ENCODE data around the gene ADSS1. TPM values are rescaled to one million over a fixed set of nuclear protein-coding genes. Genes with fewer than 3 reads are reported as not detected.

ADSS1 gene
- 6.2 to 8.0 TPM (median 6.4 TPM) in 5 replicates for total RNA-seq (2022; extraction: Qiagen RNA extraction)

DNA sequence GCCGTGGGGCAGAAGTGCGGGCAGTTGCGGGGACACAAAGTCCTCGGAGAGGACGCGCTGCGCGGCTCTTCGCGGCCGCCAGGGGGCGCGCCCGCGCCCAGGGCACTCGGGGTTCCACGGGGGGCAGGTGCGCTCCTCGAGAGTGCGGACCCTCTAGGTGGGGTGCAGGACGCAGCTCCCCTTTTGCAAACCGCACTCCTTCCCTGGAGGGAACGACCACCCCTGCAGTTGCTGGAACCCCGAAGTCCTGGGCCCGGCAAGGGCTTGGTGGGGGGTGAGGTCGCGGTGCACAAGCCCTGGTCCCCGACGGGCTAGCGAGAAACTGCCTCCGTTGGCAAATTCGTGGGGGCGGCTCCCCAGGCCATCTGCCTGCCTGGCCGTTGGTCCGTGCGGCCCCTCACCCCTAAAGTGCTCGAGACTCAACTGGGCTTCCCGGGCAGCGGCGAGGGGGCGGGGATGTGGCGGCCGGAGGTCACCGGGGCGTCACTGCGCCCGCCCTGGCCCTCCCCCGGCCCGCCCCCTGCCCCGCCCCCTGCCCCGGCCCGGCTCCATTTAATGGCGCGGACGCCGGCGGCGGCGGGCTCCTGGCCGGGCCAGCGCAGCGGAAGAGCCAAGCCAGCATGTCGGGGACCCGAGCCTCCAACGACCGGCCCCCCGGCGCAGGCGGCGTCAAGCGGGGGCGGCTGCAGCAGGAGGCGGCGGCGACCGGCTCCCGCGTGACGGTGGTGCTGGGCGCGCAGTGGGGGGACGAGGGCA is at the start of gene ADSS1:
TSS of gene ADSS1 (plus strand) at position 579 of the 756 bp plus-strand sequence. CDS start at position 621, 42 bp downstream.

DNA sequence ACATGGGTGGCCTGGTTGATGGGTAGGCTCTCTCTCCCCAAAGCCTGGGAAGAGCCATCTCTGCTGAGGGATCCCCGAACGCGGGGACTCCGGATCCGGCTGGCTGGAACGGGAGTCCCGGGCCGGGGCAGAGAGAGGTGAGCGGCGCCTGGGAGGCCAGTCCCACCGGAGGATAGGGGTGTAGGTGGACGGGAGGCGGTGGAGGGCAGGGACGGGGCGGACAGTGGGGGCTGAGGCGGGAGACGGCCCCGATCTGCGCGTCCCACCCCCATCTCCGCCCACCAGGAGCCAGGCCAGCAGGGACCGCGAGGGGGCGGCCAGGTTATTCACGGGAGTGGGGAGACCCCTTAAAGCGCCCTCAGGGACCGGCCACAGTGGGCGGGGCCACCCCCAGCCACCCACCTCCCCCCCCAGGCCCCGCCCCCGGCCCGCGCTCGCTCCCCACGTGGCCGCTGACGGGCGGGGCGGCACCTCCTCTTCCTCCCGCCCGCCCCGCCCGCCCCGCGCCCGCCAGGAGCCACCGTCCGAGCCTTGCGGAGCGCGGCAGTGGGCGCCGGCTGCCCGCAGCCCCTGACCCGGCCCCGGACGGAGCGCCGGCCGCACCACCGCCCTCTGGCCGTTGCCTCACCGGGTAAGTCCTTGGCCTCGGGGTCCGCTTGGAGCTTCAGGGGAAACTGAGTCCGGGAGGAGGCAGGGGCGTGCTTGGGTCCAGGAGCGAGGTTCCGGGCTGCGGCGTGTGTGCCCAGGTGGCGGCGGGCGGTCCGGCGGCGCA is 34.7 kb upstream of the ADSS1 start, which contains the start of gene INF2:
TSS of gene INF2 (plus strand) at position 510 of the 772 bp plus-strand sequence. CDS start 11,748 bp downstream, outside the sequence.

DNA sequence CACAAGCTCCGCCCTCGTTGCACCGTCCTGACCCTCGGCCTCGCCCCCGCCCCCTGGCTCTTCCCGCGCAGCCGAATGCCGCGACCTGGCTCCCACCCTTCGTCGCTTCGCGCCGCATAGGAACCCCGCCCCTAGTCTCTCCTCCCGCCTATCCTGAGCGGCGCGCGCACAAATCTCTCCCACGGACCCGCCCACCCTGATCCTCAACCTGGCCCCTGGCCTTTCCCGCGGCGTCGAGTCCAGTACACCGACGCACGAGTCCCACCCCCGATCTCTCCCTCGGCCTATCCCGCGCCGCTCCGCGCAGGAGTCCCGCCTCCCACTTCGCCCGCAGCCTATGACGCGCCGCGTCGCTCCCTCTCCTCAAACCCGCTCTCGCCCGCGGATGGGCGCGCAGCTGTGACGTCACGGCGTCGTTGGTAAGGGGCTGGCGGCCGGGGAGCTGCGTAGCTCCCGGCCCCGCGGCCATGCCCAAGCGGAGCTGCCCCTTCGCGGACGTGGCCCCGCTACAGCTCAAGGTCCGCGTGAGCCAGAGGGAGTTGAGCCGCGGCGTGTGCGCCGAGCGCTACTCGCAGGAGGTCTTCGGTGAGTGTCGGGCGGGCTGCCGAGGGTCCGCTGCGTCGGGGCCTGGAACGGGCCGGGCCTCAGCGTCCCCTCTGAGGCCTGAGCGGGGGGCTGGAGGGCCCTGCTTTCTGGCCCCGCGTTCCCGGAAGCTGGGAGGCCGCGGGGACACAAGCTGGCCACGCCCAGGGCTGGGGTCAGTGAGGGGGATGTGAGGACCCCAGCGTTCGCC is 28.9 kb downstream of the ADSS1 start, which contains the start of gene SIVA1:
TSS of gene SIVA1 (plus strand) at position 413 of the 793 bp plus-strand sequence. CDS start at position 468, 55 bp downstream.

DNA sequence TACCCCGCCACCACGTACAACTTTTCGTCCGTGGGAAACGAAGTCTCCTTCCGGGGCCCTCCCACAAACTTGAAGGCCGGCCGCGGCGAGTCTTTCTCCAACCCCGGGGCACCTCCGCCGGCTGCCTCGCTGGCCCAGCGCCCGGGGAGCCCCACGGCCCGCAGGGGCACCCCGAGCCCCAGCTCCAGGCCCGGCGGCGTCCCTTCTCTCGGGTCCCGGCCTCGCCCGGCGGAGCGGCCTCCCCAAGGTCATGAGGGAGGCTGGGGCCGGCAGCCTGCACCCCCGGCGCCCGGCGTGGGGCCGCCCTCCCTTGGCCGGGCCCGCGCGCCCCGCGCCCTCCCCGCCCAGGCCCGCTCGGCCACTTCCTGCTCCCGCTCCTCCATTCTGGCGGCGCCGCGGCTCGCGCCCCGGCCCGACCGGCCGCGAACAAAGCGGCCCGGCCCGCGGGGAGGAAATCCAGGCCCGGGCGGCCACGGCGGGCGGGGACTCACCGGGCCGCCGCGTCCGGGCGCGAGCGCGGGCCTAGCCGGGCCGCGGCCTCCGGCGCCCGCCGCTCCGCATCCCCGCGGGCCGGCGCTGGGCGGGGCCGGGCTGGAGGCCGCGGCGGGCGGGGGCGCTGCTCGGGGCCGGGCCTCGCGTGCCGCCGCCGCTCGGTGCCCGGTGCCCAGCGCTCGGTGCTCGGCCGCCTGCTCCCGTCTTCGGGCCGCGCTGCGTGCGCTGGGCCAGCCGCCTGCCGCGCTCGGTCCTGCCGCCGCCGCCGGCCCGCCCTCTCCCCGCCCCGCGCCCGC is 71.2 kb downstream of the ADSS1 start, which contains the start of gene AKT1:
TSS of gene AKT1 (minus strand) at position 756 of the 788 bp plus-strand sequence. CDS start 3,105 bp downstream, outside the sequence.

Other genes starting within 250 kb of the ADSS1 start
- gene C14orf180, start 144.5 kb upstream of the ADSS1 start, total RNA-seq (2022; extraction: Qiagen RNA extraction) = not detected in 5 replicates
- 0.18 to 0.39 TPM (median 0.27 TPM) in 5 replicates for gene TMEM179, start 119.5 kb upstream of the ADSS1 start, total RNA-seq (2022; extraction: Qiagen RNA extraction)
- gene INF2, start 34.6 kb upstream of the ADSS1 start, total RNA-seq (2022; extraction: Qiagen RNA extraction) = 73.6 to 134 TPM (median 129 TPM) in 5 replicates
- 118 to 223 TPM (median 201 TPM) in 5 replicates for gene SIVA1, start 28.9 kb downstream of the ADSS1 start, total RNA-seq (2022; extraction: Qiagen RNA extraction)
- gene AKT1, start 71.5 kb downstream of the ADSS1 start, total RNA-seq (2022; extraction: Qiagen RNA extraction) = 82.5 to 118 TPM (median 104 TPM) in 5 replicates
- 2.3 to 3.3 TPM (median 3.1 TPM) in 5 replicates for gene ZBTB42, start 76.9 kb downstream of the ADSS1 start, total RNA-seq (2022; extraction: Qiagen RNA extraction)
- gene CEP170B, start 141.0 kb downstream of the ADSS1 start, total RNA-seq (2022; extraction: Qiagen RNA extraction) = 16.6 to 29.4 TPM (median 25.2 TPM) in 5 replicates
- 0.09 to 0.26 TPM in 2 of 5 replicates, not detected in the others for gene PLD4, start 200.7 kb downstream of the ADSS1 start, total RNA-seq (2022; extraction: Qiagen RNA extraction)

All from A549 treated with Mapracorat at 1 μM for 4 hours (cell line).